GM21367 (cell line): ENCODE data around the gene TGFB2.
"Not testable (repeated sequence)": the region's sequence is repeated elsewhere in the genome, so short reads cannot be mapped to it uniquely, and the experiment has no call there.

Experiments
- ATAC-seq: cut with Tn5 transposase; IDR thresholded peaks from one replicate; pipeline ENCODE4 v1.9.1; 2021; ENCODE audit not compliant: unreplicated experiment

Gene TGFB2

DNA sequence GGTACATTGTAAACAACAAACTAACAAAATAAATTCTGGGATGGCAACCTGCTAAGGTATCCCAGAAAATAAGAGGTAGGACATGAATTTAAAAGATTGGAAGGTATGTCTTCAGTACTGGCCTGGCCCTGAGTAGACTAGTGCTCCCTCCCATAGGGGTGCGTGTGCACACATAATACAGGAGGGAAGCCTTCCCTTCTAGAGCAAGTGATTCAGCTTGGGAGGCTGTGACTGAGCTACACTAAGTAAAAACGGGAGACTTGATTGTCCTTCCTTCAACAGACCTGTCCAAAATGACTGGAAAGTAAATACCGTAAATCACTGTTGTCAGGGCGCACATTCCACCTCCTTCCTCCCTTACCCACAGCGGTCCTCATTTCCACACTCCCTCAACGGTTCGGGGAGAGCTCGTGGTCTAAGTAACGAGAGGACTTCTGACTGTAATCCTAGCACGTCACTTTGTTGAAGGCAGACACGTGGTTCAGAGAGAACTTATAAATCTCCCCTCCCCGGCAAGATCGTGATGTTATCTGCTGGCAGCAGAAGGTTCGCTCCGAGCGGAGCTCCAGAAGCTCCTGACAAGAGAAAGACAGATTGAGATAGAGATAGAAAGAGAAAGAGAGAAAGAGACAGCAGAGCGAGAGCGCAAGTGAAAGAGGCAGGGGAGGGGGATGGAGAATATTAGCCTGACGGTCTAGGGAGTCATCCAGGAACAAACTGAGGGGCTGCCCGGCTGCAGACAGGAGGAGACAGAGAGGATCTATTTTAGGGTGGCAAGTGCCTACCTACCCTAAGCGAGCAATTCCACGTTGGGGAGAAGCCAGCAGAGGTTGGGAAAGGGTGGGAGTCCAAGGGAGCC is at the start of gene TGFB2:
Gene TGFB2 (plus strand): TSS at position 523 of the 859 bp plus-strand sequence. CDS start 1,366 bp downstream, outside the sequence.
- ATAC-seq, result peak; percentile 41

DNA sequence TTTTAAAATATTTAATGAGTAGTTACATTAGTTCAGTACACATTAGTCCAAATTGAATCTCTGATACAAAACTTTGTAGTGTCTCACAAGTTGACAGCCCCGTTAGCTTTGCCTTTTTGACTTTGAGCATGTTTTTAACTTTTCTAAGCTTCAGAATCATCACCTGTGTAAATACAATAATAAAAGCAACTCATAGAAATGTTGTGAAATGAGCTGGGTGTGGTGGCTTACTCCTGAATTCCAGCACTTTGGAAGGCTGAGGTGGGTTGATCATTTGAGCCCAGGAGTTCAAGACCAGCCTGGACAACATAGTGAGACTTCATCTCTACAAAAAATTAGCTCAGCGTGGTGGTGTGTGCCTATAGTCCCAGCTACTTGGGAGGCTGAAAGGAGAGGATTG is 49.0 kb upstream of the TGFB2 start:
- ATAC-seq, result no peak

DNA sequence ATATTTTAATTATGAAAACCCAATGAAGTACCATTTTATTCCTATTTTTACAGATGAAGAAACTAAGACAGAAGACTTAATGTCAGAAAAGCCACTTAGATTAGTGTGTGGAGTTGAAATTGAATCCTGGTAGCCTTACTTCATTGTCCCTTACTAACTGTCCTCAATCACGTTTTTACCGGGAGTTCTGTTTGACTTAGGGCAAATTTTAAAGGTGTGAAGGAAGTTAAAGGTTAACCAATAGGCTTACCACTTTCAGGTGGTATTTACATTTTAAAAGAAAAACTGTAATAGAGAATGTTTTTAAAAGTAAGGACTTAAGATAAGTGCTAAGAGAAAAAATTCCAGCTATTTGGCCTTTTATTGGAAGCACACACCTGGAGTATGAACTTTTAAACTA is 47.7 kb upstream of the TGFB2 start:
- ATAC-seq, result no peak

- ATAC-seq, result no peak
Observed at GRCh38 chr1:218297867-218298266, 47.3 kb upstream of the TGFB2 start.

DNA sequence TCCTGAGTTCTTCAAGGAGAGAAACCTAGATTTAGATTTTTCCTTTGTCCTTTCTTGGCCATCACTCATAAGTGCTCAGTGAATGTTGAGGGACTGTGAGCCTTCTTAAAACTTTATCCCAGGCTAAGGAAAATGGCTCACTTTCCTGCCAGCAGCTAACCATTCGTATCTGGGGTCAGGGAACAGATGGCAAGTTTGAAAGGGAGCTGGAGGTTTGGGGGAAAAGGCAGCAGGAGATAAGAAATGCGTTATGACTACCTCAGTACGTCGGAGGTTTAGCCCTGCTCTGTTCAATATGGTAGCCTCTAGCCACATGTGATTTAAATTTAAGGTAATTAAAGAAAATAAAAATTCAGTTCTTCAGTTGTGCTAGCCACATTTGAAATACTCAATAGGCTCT is 46.7 kb upstream of the TGFB2 start:
- no peak for ATAC-seq

- ATAC-seq, result peak; percentile 73
Observed at GRCh38 chr1:218299416-218299815, 45.7 kb upstream of the TGFB2 start.

DNA sequence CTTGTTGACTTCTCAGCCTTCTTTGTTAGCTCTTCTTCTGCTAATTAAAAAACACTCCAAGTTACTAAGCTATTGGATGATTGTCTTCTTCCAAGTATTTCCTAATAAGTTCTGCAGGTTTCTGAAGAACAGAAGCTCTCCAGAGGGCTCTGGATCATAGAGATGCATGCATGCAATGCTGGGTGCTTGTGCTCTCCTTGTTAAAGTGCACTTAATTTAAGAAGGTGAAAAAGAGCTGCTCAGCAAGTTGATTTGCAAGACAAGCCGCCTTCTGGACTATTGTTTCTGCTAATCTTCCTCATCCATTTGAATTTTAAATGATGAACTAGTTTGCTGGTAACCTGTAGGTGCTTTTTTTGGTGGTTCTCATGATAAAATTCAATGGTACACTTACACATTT is 43.9 kb upstream of the TGFB2 start:
- ATAC-seq, result no peak

GRCh38 chr1:218302155-218302554 is 43.0 kb upstream of the TGFB2 start:
- no peak for ATAC-seq

DNA sequence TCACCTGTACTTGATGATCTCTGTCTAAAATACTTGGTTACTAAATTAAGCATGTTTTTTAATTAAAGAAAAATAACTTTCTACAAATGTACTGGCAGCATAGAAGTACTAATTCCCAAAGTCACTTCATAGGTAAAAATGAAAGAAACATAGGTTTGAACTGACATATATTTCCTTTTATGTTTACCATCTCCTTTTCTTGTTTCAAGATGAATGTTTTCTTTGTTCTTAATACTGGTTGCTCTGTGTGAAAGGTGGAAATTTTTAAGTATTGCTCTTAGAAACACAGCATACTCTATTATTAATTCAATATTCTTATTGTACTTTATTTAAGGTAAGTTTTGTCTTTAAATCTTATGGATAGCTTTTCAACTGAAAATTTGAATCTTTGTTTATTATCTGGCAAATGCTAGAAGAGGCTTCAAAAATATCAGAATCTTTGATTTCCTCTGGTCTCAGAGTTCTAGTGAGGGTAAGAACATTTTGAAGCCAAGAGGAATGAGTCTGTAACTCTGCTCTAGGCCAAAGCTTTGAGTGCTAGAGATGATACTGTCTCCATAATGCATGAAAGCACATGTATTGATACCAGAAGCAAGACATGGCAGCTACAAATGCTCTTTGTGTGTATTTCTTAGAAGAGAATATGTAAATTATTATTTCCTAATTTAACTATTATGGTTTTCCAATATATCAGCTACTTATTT is 41.8 kb upstream of the TGFB2 start:
- no peak for ATAC-seq

DNA sequence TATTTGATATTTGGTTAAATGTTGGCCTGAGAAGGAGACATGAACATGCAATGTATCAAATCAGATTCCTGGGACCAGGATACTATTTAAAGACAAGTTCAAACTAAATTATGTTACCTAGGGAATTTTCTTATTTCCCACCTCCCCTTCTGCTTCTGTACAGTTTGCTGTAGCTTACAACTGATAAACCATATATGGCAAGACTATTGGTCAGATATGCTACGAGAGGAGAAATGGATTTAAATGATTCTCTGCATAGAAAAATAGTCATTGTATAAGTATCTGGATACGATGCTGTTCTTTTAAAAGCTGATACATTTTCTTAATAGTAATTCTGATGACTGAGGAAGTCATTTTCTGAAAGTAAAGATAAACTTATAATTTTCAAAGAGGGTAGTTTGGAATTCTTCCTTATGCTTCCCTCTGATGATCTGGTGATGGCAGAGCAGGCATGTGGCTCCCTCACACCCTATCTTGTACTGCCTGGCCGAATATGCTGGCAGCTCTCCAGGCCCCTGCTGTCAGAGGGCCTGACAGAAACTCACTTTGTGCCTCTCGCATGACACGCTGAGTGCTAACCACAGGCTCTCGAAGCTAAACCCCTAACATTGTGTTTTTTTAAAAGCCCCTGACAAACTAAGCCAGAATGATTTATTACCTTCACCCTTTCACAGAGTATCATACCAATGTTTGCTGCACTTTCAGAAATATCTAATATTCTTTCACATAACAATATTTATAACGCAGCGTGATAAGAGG is 40.7 kb upstream of the TGFB2 start:
- peak; percentile 85 for ATAC-seq

- ATAC-seq, result no peak
Observed at GRCh38 chr1:218305472-218306064, 39.6 kb upstream of the TGFB2 start.

- ATAC-seq, result no peak
Observed at GRCh38 chr1:218312509-218312908, 32.6 kb upstream of the TGFB2 start.

DNA sequence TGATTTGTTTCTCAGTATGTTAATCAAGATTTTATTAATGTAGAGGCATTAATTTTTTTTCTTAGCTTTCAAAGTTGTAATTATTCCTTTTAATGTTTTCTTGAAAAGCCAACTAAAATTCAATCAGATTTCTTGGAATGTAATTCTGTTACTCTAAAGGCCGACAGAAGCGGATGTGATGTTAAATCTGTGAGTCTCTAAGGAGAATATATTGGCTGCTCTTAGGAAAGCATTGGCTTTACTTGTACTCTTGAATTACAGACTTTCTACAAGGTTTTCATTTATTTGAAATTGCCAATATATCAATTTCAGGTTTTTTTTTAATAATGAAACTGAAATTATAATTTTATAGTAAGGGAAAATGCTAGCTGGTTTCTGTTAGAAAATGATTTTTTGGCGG is 30.8 kb upstream of the TGFB2 start:
- ATAC-seq, result no peak

DNA sequence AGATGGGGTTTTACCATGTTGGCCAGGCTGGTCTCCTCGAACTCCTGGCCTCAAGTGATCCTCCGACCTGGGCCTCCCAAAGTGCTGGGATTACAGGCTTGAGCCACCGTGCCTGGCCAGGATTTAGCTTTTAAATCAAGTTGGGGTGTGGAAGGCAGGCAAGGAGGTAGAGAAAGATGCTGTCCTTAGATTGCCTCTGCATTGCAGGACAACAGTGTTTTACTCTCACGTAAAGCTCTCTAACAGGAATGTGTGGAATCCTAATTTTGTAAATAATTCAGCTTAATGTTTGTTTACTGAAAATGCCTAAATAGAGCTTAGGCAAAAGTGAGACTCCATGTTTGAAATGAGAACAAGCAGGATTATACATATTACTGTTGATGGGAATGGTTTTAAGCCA is 29.5 kb upstream of the TGFB2 start:
- ATAC-seq, result no peak

GRCh38 chr1:218317061-218317460 is 28.1 kb upstream of the TGFB2 start:
- ATAC-seq, result no peak

DNA sequence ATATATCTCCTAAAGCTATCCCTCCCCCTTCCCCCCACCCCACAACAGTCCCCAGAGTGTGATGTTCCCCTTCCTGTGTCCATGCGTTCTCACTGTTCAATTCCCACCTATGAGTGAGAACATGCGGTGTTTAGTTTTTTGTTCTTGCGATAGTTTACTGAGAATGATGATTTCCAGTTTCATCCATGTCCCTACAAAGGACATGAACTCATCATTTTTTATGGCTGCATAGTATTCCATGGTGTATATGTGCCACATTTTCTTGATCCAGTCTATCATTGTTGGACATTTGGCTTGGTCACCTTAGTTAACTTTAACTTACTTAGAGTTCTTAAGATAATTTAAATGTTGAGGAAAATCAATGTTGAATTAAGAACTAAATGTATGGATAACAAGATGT is 25.0 kb upstream of the TGFB2 start:
- not testable (repeated sequence) for ATAC-seq

DNA sequence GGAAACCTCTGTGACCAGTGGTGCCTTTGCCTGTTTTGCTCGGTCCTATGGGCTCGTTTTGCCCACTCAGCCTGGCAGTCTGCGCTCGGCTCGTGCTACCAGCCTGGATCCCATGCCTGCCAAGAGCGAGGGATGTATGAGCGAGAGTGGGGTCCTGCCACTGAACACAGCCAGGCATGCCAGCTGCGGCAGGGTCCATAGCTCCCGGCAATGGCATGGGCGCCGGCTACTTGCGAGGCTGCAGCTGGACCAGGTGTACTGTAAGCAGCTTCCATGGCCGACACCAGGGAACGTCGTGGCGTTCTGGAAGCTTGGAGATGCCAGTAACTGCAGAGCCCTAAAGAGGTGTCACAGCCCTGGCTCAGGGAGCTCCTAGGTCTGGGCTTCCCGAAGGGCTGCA is 22.4 kb upstream of the TGFB2 start:
- ATAC-seq, result no peak

GRCh38 chr1:218323568-218324225 is 21.4 kb upstream of the TGFB2 start:
- ATAC-seq, result no peak

DNA sequence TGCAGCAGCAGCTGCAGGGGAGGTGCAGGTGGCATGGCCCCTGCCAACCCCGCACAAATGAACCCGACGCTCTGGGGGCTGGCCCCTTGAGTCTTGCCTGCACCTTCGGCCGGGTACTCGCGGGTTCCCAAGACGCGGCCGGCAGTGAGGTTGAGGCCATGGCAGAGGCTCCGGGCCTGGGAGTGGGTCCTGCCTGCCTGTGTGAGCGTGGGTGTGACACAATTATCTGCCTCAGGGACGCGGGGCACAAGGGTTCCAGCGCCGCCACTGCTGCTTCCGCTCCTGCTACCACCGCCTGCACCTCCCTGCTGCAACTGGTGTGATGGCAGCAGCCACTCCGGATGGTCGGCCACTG is 20.9 kb upstream of the TGFB2 start:
- ATAC-seq, result no peak

DNA sequence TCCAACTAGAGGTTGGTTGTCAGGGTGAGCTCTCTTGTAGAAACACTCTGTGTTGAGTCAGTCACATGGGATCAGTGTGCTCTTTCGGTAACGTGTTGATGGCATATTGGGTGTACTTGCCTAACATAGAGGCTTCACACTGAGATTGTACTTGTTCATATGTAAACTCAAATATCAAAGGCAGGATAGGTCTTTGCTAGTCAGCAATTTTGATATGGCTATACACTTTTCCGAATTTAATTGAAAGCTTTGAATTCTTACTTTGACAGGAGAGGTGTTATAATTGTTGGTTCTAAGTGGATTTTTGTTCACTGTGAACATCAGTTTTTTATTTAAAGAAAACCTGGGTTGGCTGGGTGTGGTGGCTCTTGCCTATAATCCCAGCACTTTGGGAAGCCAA is 16.4 kb upstream of the TGFB2 start:
- ATAC-seq, result no peak
